ENCODE data around the gene CLEC2L.

The CLEC2L gene

DNA sequence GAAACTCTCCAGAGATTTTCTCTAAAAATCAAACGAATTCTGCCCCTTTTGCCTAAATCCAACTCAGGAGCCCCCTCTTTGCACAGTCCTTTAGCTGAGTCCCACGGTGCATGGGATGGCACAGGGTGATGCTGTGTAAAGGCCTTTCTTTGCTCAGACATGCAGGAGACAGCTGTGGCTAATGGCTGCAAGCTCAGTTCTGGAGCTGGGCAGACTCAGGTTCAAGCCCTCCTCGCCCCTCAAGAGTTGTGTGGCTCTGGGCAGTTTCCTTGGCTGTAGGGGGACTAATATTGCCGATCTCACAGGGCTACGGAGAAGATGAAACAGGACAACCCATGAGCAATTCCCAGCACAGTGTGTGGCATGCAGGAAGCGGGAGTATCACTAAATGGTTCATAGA lies 42.6 kb downstream of the CLEC2L start:
- Histone ChIP-seq H3K4me1 (ENCODE audit: insufficient read depth, low read length, severe bottlenecking) (no peaks in the 10 kb centered on the region), H3K9me2 (ENCODE audit: low read depth, low read length) (no peaks in the 10 kb centered on the region), H4K20me1 (ENCODE audit: insufficient read depth, low read length) (no peaks in the 10 kb centered on the region), H3K4me3 (ENCODE audit: low read depth, low read length, poor library complexity, severe bottlenecking) (no peak overlapping the region), H3K9me3 (ENCODE audit: low read length) (no peaks in the 10 kb centered on the region), H3F3A (ENCODE audit: insufficient read depth, low read length) (no peaks in the 10 kb centered on the region), H3K9ac (ENCODE audit: low read length) (no peak overlapping the region), H2AFZ (ENCODE audit: low read length) (no peak overlapping the region), H3K4me2 (ENCODE audit: low read length) (no peak overlapping the region), H3K27ac (ENCODE audit: low read depth, low read length, poor library complexity, severe bottlenecking) (no peak overlapping the region), H3K79me2 (ENCODE audit: insufficient read depth, low read length) (no peaks in the 10 kb centered on the region), H3K36me3 (ENCODE audit: insufficient read depth, low read length) (no peaks in the 10 kb centered on the region), H3K27me3 (ENCODE audit: insufficient read depth, low read length) (no peaks in the 10 kb centered on the region; the same call in 1 of the 2 replicates)
- TF ChIP-seq, protein P1, sequence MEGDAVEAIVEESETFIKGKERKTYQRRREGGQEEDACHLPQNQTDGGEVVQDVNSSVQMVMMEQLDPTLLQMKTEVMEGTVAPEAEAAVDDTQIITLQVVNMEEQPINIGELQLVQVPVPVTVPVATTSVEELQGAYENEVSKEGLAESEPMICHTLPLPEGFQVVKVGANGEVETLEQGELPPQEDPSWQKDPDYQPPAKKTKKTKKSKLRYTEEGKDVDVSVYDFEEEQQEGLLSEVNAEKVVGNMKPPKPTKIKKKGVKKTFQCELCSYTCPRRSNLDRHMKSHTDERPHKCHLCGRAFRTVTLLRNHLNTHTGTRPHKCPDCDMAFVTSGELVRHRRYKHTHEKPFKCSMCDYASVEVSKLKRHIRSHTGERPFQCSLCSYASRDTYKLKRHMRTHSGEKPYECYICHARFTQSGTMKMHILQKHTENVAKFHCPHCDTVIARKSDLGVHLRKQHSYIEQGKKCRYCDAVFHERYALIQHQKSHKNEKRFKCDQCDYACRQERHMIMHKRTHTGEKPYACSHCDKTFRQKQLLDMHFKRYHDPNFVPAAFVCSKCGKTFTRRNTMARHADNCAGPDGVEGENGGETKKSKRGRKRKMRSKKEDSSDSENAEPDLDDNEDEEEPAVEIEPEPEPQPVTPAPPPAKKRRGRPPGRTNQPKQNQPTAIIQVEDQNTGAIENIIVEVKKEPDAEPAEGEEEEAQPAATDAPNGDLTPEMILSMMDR (IDR thresholded peaks at IDR 0.05; ENCODE audit: low read length), result no peak
- TF ChIP-seq EZH2 (IDR thresholded peaks at IDR 0.05; ENCODE audit: borderline replicate concordance, low read length), result no peak

DNA sequence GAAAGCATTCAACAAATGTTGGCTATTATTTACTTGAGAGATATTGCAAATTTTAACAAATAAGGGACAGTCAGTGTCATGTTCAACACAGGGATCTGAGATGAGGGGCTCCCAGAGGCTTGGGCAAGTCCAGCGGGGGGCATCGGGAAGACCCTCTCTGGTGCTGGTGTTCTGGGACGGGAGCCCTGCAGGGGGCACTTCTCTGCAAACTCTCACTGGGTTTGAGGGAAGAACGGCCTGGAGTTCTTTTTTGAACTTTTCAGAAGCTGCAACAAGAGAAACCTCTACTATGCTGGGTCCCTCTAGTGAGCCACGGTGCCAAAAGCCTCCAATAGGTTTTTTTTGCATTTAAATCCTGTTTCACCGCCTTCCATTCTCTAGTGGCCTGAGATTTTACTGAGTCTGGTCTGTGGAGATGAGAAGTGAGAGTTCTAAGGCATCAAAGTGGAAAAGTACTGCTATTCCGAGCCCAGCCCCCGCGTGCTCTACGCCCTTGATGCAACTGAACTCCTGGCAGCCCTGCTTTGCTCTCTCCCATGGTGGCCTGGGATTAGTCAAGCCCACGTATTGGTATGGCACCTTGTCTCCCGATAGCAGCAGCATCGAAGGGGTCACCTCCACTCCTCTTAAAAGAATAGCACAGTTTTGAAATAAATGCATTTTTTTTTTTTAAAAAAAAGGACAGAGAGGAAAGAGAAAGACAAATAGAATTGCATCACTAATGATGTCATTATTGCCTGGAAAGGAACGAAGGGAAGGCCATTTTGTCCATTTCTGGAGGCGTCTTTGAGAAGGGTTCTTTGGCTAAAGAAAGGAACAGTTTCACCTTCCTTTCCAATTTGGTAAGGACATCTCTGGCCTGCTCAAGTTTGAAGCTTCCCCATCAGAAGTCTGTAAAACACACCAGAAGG lies 43.5 kb downstream of the CLEC2L start:
- Histone ChIP-seq H3K9me2 (ENCODE audit: low read depth, low read length) (no peaks in the 10 kb centered on the region), H3K4me1 (ENCODE audit: insufficient read depth, low read length, severe bottlenecking) (no peaks in the 10 kb centered on the region), H2AFZ (ENCODE audit: low read length) (no peak overlapping the region), H3K4me3 (ENCODE audit: low read depth, low read length, poor library complexity, severe bottlenecking) (no peak overlapping the region), H3K9me3 (ENCODE audit: low read length) (no peaks in the 10 kb centered on the region), H3K27ac (ENCODE audit: low read depth, low read length, poor library complexity, severe bottlenecking) (no peak overlapping the region), H4K20me1 (ENCODE audit: insufficient read depth, low read length) (no peaks in the 10 kb centered on the region), H3K36me3 (ENCODE audit: insufficient read depth, low read length) (no peaks in the 10 kb centered on the region), H3K27me3 (ENCODE audit: insufficient read depth, low read length) (no peaks in the 10 kb centered on the region; the same call in 1 of the 2 replicates), H3K79me2 (ENCODE audit: insufficient read depth, low read length) (no peaks in the 10 kb centered on the region), H3K9ac (ENCODE audit: low read length) (no peak overlapping the region), H3F3A (ENCODE audit: insufficient read depth, low read length) (no peaks in the 10 kb centered on the region), H3K4me2 (ENCODE audit: low read length) (no peak overlapping the region)
- no peak for TF ChIP-seq EZH2 (IDR thresholded peaks at IDR 0.05; ENCODE audit: borderline replicate concordance, low read length)
- TF ChIP-seq, protein P1 (IDR thresholded peaks at IDR 0.05; ENCODE audit: low read length), result no peak

DNA sequence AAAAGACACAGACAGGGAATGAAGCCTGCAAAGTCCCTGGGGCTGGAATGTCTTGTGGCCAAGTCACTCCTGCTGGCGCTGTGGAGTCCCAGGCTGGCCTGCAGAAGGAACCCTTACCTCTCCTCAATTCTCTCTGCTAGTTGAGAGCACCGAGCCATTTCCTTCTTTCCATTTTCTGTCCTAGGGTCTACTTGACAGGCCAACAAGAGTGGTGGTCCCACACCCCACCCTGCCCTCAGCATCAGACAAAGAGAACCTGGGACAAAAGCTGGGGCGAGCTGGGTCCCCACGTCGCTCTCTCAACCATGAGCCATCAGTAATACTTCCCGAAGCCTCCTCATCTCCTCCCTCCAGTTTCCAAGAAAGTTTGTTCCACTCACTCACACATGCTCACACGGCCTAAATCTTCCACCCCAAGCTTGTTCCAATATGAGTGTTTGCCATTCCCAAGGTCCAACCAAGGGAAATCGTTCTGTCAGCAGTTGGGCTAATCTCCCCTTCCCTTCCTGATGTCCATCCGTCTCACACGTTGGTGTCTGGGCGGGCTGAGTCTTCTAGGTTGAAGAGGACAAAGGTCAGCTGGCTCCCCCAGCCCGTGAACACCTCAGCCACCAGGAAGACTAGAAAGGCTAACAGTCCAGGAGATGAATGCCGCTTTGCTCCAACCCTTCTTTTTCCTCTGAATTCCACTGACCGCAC lies 44.3 kb downstream of the CLEC2L start:
- H3K9me2 ChIP-seq (ENCODE audit: low read depth, low read length), result no peaks in the 10 kb centered on the region
- no peak overlapping the region for H3K4me3 ChIP-seq (ENCODE audit: low read depth, low read length, poor library complexity, severe bottlenecking)
- H3F3A ChIP-seq (ENCODE audit: insufficient read depth, low read length), result no peaks in the 10 kb centered on the region
- no peaks in the 10 kb centered on the region for H3K79me2 ChIP-seq (ENCODE audit: insufficient read depth, low read length)
- no peaks in the 10 kb centered on the region for H3K36me3 ChIP-seq (ENCODE audit: insufficient read depth, low read length)
- H3K27me3 ChIP-seq (ENCODE audit: insufficient read depth, low read length), result no peaks in the 10 kb centered on the region; the same call in 1 of the 2 replicates
- no peaks in the 10 kb centered on the region for H3K9me3 ChIP-seq (ENCODE audit: low read length)
- H3K27ac ChIP-seq (ENCODE audit: low read depth, low read length, poor library complexity, severe bottlenecking), result no peak overlapping the region
- TF ChIP-seq EZH2 (IDR thresholded peaks at IDR 0.05; ENCODE audit: borderline replicate concordance, low read length), result no peak
- TF ChIP-seq, protein P1 (IDR thresholded peaks at IDR 0.05; ENCODE audit: low read length), result no peak
- no peak overlapping the region for H2AFZ ChIP-seq (ENCODE audit: low read length)
- H3K4me1 ChIP-seq (ENCODE audit: insufficient read depth, low read length, severe bottlenecking), result no peaks in the 10 kb centered on the region
- no peak overlapping the region for H3K4me2 ChIP-seq (ENCODE audit: low read length)
- H3K9ac ChIP-seq (ENCODE audit: low read length), result no peak overlapping the region
- no peaks in the 10 kb centered on the region for H4K20me1 ChIP-seq (ENCODE audit: insufficient read depth, low read length)
